GM18951 (cell line): ENCODE results near the gene PPP1R9A.

Source experiments
- POLR2A ChIP-seq: IDR thresholded peaks from 4 replicates; pipeline ENCODE4 v1.6.1; 2011; ENCODE audit warnings: mild to moderate bottlenecking; ENCODE audit not compliant: insufficient read length, insufficient read depth; ENCODE audit errors: extremely low read depth
- in situ Hi-C: fragments of 300-500 bp; cut with MboI; formaldehyde crosslinking; loops from one replicate; pipeline ENCODE4 v1.12.0; 2022; ENCODE audit warnings: low sequenced_read_pairs, mixed read lengths, inconsistent platforms; ENCODE audit not compliant: unreplicated experiment

PPP1R9A gene

GRCh38 chr7:95041031-95041430 is 133.6 kb downstream of the PPP1R9A start:
- no peak for TF ChIP-seq POLR2A
- in situ Hi-C loops, result no loop called here

- TF ChIP-seq POLR2A, result no peak
- in situ Hi-C loops, result no loop called here
These were observed 138.0 kb downstream of the PPP1R9A start for GRCh38 chr7:95045236-95045923.

GRCh38 chr7:95046494-95047240 is 139.3 kb downstream of the PPP1R9A start:
- in situ Hi-C loops, result no loop called here
- TF ChIP-seq POLR2A, result no peak

- in situ Hi-C loops, result no loop called here
- no peak for TF ChIP-seq POLR2A
These were observed 139.9 kb downstream of the PPP1R9A start for GRCh38 chr7:95047291-95047690.

GRCh38 chr7:95052566-95053094 is 145.2 kb downstream of the PPP1R9A start:
- in situ Hi-C loops, result no loop called here
- TF ChIP-seq POLR2A, result no peak

GRCh38 chr7:95054386-95054785 is 147.0 kb downstream of the PPP1R9A start:
- in situ Hi-C loops, result no loop called here
- TF ChIP-seq POLR2A, result no peak

GRCh38 chr7:95055295-95055694 is 147.9 kb downstream of the PPP1R9A start:
- in situ Hi-C loops, result no loop called here
- no peak for TF ChIP-seq POLR2A

GRCh38 chr7:95056107-95056739 is 148.8 kb downstream of the PPP1R9A start:
- TF ChIP-seq POLR2A, result no peak
- in situ Hi-C loops, result no loop called here

- in situ Hi-C loops, result no loop called here
- no peak for TF ChIP-seq POLR2A
These were observed 149.5 kb downstream of the PPP1R9A start for GRCh38 chr7:95056901-95057300.

GRCh38 chr7:95059842-95060313 is 152.5 kb downstream of the PPP1R9A start:
- TF ChIP-seq POLR2A, result no peak

GRCh38 chr7:95062901-95063300 is 155.5 kb downstream of the PPP1R9A start:
- in situ Hi-C loops, result no loop called here
- TF ChIP-seq POLR2A, result no peak

More at GRCh38 chr7:95059842-95060313, 152.5 kb downstream of the PPP1R9A start:
- in situ Hi-C loops, result no loop called here

- in situ Hi-C loops, result no loop called here
- no peak for TF ChIP-seq POLR2A
These were observed 159.5 kb downstream of the PPP1R9A start for GRCh38 chr7:95066737-95067530.

- in situ Hi-C loops, result no loop called here
- TF ChIP-seq POLR2A, result no peak
These were observed 181.3 kb downstream of the PPP1R9A start for GRCh38 chr7:95088536-95089215.
